Calu3 (cell line): ENCODE measurements around the gene PARD3. TPM values are rescaled to one million over a fixed set of nuclear protein-coding genes. Genes with fewer than 3 reads are reported as not detected.

ENCODE experiments used
- BruUV-seq: library from RNA; stranded (reverse); fragments of 400-500 nt; replicated peaks from 2 replicates; lab custom pipeline; 2021; lab: Mats Ljungman, UMichigan
- CTCF ChIA-PET: fragments of 300-600 bp; sonication (Branson Sonifier 250); formaldehyde crosslinking; loops from one replicate; lab custom pipeline; 2022; ENCODE audit warnings: antibody characterized with exemption; lab: Charles Lee
- DNase-seq: peaks from one replicate; pipeline ENCODE4 v3.0.0; 2022
- H3K27ac Mint-ChIP-seq: one replicate; pipeline ENCODE4 v1.8.0; 2022; ENCODE audit warnings: mixed read lengths; ENCODE audit not compliant: unreplicated experiment
- H3K27me3 Mint-ChIP-seq: one replicate; pipeline ENCODE4 v1.8.0; 2022; ENCODE audit warnings: mixed read lengths; ENCODE audit not compliant: unreplicated experiment
- H3K36me3 Mint-ChIP-seq: one replicate; pipeline ENCODE4 v1.8.0; 2022; ENCODE audit warnings: mild to moderate bottlenecking, moderate library complexity, mixed read lengths; ENCODE audit not compliant: insufficient read depth, unreplicated experiment
- H3K4me1 Mint-ChIP-seq: one replicate; pipeline ENCODE4 v1.8.0; 2022; ENCODE audit warnings: mild to moderate bottlenecking, low read depth, mixed read lengths; ENCODE audit not compliant: unreplicated experiment
- H3K4me3 Mint-ChIP-seq: one replicate; pipeline ENCODE4 v1.8.0; 2022; ENCODE audit warnings: mild to moderate bottlenecking, low read depth, moderate library complexity, mixed read lengths; ENCODE audit not compliant: unreplicated experiment
- H3K9me3 Mint-ChIP-seq: one replicate; pipeline ENCODE4 v1.8.0; 2022; ENCODE audit warnings: low read depth, mixed read lengths; ENCODE audit not compliant: unreplicated experiment
- intact Hi-C: fragments of 100-400 bp; cut with micrococcal nuclease; formaldehyde crosslinking; loops from one replicate; pipeline ENCODE4 v1.10.0; 2022; ENCODE audit not compliant: unreplicated experiment
- total RNA-seq: library from RNA; stranded (reverse); gene quantifications from 2 replicates; pipeline ENCODE4 v1.2.3, GENCODE V29; 2022
- TF ChIP-seq, protein P1 (sequence below): fragments of 200-600 bp; IDR thresholded peaks from one replicate; pipeline ENCODE4 v1.8.0; 2022; ENCODE audit warnings: antibody characterized with exemption; ENCODE audit not compliant: unreplicated experiment

PARD3 gene
- total RNA-seq, 1 experiment from 2014 or later = 62.4 TPM

DNA sequence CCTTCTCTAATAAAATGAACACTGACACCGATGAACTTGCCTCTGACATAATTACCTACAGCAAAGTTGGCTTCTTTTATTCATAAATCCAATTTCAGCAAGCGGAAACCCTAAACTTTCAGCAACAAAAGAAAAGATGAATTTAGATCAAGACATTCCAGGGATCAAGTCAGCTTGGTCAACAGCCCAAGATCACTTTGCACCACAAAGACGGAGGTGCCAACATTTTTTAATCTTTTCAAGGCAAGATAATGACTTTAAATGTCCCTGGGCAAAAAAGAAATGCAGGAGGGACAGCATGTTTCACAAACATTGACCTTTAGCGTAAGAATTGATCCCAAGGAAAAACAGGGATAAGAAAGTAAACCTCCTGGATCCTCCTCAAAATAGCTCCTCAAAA, 636.9 kb downstream of the PARD3 start:
- Mint-ChIP-seq H3K4me3 (no peak overlapping the region), H3K27ac (no peak overlapping the region), H3K27me3 (no peaks in the 10 kb centered on the region), H3K4me1 (no peaks in the 10 kb centered on the region), H3K36me3 (no peaks in the 10 kb centered on the region), H3K9me3 (no peaks in the 10 kb centered on the region)
- TF ChIP-seq, protein P1, sequence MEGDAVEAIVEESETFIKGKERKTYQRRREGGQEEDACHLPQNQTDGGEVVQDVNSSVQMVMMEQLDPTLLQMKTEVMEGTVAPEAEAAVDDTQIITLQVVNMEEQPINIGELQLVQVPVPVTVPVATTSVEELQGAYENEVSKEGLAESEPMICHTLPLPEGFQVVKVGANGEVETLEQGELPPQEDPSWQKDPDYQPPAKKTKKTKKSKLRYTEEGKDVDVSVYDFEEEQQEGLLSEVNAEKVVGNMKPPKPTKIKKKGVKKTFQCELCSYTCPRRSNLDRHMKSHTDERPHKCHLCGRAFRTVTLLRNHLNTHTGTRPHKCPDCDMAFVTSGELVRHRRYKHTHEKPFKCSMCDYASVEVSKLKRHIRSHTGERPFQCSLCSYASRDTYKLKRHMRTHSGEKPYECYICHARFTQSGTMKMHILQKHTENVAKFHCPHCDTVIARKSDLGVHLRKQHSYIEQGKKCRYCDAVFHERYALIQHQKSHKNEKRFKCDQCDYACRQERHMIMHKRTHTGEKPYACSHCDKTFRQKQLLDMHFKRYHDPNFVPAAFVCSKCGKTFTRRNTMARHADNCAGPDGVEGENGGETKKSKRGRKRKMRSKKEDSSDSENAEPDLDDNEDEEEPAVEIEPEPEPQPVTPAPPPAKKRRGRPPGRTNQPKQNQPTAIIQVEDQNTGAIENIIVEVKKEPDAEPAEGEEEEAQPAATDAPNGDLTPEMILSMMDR = no peak
- CTCF ChIA-PET = no interaction called here
- DNase-seq = no peak
- no TSS peak for BruUV-seq
- intact Hi-C loops = no loop called here

DNA sequence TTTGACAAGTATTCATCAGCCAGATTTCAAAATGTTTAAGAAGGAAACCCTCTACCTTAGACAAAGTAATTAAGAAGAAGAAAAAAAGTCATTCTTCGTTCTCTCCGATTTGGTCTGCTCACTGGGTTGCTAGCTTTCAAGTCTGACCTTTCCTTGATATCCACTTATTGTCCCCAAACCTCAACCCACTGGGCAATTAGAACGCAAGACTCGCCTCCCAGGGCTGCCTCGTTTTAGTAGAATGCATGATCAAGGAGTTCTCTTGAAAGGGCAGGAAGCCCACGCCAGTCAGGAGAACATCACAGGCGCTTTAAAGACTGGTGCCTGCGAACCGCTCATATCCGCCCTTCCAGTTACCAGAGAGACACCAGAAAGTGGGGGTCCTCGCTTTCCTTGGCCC, 637.7 kb downstream of the PARD3 start:
- TF ChIP-seq, protein P1 = no peak
- CTCF ChIA-PET = no interaction called here
- H3K9me3 Mint-ChIP-seq = no peaks in the 10 kb centered on the region
- no peaks in the 10 kb centered on the region for H3K27me3 Mint-ChIP-seq
- intact Hi-C loops = no loop called here
- no peak for DNase-seq
- no peak overlapping the region for H3K27ac Mint-ChIP-seq
- H3K36me3 Mint-ChIP-seq = no peaks in the 10 kb centered on the region
- no peak overlapping the region for H3K4me3 Mint-ChIP-seq
- no TSS peak for BruUV-seq
- H3K4me1 Mint-ChIP-seq = no peaks in the 10 kb centered on the region

- TF ChIP-seq, protein P1 = no peak
- H3K9me3 Mint-ChIP-seq = no peaks in the 10 kb centered on the region
- DNase-seq = no peak
- intact Hi-C loops = no loop called here
- H3K27me3 Mint-ChIP-seq = no peaks in the 10 kb centered on the region
- H3K4me1 Mint-ChIP-seq = no peaks in the 10 kb centered on the region
- H3K36me3 Mint-ChIP-seq = no peaks in the 10 kb centered on the region
- no peak overlapping the region for H3K27ac Mint-ChIP-seq
- H3K4me3 Mint-ChIP-seq = no peak overlapping the region
- BruUV-seq = no TSS peak
- CTCF ChIA-PET = no interaction called here
Observed at GRCh38 chr10:34176351-34176750, 638.7 kb downstream of the PARD3 start.

- intact Hi-C loops = no loop called here
- H3K27ac Mint-ChIP-seq = no peak overlapping the region
- no peaks in the 10 kb centered on the region for H3K27me3 Mint-ChIP-seq
- no peaks in the 10 kb centered on the region for H3K9me3 Mint-ChIP-seq
- no TSS peak for BruUV-seq
- TF ChIP-seq, protein P1 = no peak
- H3K4me3 Mint-ChIP-seq = no peak overlapping the region
- CTCF ChIA-PET = no interaction called here
- no peaks in the 10 kb centered on the region for H3K4me1 Mint-ChIP-seq
- DNase-seq = no peak
- no peaks in the 10 kb centered on the region for H3K36me3 Mint-ChIP-seq
Observed at GRCh38 chr10:34175121-34175520, 640.0 kb downstream of the PARD3 start.
